Frontal cortex (tissue), 4 donors: ENCODE data around the gene TET3. TPM values are rescaled to one million over a fixed set of nuclear protein-coding genes. Genes with fewer than 3 reads are reported as not detected.
"Not testable (repeated sequence)": the region's sequence is repeated elsewhere in the genome, so short reads cannot be mapped to it uniquely, and the experiment has no call there.

Source experiments
- DNase-seq, 2 donors: peaks; one replicate each; pipeline ENCODE4 v3.0.0; 2012; ENCODE audit warnings: low spot score in 2 of 2
- FAIRE-seq: peaks from 2 replicates; lab custom pipeline; 2012; peaks lifted over from hg19 to GRCh38; lab: Jason Lieb, UNC
- total RNA-seq: library from RNA; depleted of rRNA; stranded (reverse); fragments of >200 nt; gene quantifications from one replicate; pipeline ENCODE4 v1.2.3, GENCODE V29; 2014
- donor health status: control.
- donor health status: control.
- donor health status: control.

The TET3 gene
- total RNA-seq, result 15.9 TPM

DNA sequence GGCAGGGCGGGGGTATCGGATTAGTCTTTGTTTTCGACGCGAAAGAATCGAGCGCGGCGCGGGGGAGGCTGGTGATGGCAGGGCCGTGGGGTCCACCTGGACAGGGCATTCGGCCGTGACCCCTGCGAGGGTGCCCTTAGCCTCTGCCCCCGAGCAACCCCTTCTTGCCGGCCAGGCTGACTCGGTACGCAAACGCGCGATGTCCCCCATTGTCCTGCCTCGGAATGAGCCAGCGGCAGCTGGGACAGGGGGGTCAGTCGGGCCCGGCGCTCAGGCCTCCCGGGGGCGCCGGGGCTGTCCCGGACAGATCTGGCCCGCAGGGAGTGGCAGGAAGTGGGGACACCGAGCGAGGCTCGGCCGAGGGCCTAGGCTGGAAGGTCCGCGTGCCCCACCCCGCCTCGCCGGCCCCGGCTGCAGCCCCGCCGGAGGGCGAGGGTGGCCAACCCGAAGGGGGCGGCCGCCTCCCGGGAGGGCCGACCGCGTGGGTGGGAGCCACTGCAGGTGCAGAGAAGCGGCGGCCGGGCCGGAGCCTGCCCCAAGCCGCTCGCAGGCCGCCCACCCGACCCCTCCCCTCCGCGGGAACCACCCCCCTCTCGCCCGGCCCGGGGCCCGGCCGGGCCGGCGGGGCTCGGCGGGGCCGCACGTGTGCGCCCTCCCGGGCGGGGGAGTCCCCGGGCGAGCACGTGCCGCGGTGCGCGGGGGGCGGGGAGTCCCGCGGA is at the start of gene TET3:
TET3 (plus strand) TSS at position 708 of the 719 bp plus-strand sequence. CDS start 1,494 bp downstream, outside the sequence.
- DNase-seq (peak; percentile 72 to 79), FAIRE-seq (no peak)

DNA sequence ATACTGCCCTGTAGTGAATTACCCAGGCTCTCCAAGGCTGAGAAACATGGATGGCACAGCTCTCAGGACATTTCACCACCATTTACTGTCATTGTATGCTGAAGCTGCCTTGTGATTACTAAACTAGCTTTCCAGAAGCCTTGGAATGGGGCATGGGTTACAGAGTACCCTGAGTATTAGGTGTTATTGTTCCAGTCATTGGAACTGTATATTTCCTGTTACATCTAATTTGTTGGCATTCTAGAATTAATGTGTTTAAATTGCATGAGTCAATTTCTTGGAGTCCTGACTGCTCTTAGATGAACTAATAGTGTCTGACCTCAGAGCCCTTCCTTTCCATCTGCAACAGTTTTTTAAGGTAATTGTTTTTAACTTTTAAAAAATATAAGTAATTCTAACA is 49.1 kb upstream of the TET3 start:
- DNase-seq (no peak), FAIRE-seq (no peak)

DNA sequence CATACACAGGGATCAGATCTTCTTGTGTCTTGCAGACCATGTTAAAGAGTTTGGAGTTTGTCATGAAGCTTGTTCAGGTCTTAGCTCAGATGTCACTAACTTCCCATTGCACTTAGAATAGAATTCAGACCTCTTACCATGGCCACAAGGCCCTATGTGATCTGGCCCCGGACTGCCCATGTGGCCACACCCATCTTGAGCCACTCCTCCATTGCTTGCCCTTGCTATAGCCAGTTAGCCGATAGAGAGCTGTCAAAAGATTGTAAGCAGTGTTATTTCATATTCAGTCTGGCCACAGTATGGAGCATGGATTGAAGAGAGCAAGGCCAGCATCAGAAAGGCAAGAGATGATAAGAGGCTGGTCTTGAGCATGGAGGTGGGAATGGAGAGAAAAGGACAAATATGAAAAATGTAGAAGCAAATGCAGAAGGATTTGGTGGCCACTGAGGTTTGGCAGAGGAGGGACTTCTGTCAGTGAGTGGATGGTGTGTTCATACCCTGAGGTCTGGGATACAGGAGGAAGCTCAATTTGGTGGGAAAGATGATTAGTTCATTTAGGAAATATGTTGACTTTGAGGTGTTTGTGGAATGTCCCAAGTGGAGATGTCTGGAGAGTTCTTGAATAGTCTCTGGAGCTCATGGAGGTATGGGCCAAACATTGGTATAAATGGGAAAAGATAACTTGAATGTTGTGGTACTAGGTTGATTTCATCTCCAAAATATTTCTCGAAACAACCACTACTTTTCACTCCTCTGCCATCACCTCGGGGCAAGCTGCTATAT is 47.4 kb upstream of the TET3 start:
- no peak for FAIRE-seq
- DNase-seq, result no peak

DNA sequence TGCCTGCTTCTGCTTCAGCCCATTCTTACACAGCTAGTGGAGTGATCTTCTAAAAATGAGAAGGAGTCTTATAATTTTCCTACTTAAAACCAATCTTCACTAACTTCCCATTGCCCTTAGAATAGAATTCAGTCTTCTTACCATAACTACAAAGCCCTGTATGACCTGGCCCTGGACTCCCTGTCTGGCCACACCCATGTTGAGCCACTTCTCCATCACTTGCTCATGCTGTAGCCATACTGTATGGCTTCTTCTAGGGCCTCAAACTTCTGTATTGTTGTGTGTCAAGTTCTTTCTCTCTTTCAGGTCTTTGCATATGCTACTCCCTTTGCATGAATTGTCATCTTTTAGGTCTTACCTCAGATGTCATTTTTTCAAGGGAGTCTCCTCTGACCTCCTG is 46.8 kb upstream of the TET3 start:
- FAIRE-seq (no peak), DNase-seq (no peak)

DNA sequence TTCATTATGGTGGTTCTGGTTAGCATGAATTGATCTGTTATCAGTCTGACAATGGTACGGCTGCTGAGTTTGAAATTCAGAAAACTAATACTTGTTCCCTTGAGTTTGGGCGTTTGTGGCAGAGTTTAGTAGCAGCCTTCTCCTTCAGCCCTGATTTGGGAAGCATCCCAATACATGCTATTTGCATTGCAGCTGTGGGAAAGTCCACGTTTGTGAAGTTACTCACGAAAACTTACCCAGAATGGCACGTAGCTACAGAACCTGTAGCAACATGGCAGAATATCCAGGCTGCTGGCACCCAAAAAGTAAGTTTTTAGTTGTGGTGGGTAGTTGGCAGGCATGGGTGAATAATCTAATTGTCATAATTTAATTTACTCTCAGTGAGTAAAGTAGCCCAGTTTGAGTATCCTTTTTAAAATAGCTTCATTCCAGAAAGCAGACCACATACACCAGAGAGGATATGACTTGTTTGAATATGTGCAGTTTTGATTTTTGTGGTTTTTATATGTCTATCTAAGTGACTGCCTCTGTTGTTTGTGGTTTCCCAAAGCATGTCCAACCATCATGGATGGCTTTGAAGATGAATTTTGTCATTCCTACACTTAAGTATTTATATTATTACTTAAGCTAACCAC is 45.9 kb upstream of the TET3 start:
- FAIRE-seq (no peak), DNase-seq (no peak)

DNA sequence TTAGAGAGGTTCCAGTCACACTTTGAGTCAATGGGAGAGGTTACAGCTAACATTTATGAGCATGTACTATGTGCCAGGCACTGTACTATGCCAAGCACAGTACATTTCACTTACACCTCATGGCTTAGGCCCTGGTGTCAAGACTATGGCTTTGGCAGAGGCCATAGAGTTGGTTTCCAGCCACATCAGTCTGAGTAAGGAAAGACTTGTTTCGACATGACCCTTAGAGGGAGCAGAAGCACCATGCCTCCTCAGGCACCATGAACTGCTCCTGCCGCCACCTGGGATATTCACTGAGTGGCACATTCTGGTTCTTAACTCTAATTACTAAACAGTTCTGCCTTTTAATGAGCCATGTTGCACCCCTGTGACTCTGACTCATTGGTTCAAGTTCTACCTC is 45.3 kb upstream of the TET3 start:
- DNase-seq (no peak), FAIRE-seq (no peak)

DNA sequence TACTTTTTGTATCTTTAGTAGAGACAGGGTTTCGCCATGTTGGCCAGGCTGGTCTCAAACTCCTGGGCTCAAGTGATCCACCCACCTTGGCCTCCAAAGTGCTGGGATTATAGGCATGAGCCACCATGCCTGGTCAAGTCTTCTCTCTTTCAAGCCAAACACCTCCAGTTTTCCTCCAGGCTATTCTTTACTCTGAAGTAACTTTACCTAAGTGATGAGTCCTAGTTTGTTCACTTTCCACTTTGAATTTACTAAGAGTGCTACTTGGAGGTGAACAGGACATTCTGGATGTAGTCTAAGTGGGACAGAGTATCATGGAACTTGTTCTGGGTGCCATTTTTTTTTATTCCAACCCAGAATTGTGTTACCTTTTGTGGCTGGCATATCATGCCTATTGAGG is 44.6 kb upstream of the TET3 start:
- not testable (repeated sequence) for DNase-seq, FAIRE-seq

DNA sequence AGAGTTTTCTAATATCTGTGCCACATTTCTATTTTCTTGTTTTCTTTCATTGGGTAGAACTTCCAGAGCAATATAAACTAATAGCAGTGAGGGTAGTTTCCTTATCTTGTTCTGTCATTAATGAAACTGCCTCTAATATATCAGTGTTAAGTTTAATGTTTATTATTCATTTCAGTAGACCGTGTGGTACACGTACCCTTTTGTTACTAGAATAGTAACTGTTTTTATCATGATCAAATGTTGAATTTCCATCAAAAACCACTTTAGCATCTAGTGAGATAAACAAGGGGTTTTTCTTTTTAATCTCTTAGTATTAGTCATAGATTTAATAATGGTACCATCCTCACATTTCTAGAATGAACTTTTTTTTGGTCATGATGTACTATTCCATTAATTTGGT is 42.0 kb upstream of the TET3 start:
- no peak for FAIRE-seq
- DNase-seq, result no peak

DNA sequence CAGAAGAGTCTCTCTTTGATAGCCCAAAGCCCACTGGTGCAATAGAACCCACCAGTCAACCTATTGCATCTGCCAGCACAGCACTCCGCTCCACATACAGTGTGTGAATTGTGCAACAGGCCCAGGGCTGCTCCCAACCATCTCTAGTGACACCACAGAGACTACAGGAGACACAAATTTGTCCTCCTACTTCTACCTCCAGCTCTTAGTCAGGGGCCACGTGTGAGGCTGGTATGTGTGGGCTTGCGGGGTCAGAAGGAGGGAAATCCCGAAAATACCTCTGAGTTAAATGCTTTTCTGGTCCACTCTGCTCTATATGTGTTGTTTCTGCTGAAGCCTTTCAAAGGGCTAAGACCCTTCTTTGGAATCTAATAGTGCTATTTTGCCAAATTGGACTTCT is 40.0 kb upstream of the TET3 start:
- DNase-seq (no peak), FAIRE-seq (no peak)

DNA sequence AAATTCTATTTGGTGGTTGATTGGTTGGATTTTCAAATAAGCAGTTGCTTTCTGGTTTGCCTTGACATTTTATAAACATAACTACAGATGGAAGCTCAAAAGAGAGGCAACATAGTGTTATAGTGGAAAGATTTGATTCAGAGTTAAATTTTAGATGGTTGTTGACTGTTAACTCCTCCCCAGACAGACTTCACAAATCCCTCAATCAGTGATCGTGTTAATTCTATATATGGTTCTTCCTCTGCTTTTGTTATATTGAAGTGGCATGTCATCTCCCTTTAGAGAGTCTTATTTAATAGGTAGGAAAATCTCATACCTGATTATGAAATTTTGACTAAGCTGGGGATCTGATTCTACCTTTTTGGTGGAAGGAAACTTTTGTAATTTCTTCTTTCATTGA is 38.5 kb upstream of the TET3 start:
- no peak for FAIRE-seq

DNA sequence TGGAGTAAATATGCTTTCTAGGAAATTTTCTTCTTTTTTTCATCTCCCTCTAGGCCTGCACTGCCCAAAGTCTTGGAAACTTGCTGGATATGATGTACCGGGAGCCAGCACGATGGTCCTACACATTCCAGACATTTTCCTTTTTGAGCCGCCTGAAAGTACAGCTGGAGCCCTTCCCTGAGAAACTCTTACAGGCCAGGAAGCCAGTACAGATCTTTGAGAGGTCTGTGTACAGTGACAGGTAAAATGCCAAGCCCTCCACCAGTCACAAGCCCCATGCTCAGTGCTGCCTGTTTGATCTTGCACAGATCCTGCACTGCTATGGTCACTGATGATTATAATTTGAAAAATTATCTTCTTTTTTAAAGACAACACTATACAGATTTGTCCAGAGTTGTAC is 38.0 kb upstream of the TET3 start:
- no peak for DNase-seq
- FAIRE-seq, result no peak

More for the DNA sequence above, 38.5 kb upstream of the TET3 start:
- DNase-seq, result no peak

DNA sequence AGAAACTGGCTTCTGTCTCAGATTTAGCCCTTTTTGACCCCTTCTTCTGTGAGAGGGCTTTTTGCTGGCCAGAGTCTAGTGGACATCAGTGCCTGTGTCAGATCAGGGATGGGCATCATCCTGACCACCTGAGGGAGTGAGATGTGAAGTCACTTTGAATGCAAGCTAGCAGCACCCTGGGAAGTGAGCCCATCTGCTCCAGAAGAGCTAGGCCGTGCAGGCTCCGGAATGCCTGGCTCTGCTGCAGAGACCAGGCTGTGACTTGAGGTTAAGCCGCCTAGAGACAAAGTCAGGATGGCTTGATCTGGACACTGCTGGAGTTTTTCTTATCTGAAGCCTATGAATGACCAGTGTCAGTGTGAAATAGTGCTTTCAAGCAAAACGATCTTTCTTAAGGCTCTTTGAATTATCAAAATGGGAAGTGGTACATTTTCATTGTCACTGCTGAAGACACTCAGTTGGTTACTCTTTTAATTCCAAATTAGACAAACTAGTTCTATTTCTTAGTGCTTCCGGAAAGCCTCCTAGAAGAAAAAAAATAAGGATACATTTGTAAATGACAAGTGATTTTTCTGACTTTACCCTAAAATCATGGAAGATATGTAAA is 37.2 kb upstream of the TET3 start:
- no peak for FAIRE-seq

DNA sequence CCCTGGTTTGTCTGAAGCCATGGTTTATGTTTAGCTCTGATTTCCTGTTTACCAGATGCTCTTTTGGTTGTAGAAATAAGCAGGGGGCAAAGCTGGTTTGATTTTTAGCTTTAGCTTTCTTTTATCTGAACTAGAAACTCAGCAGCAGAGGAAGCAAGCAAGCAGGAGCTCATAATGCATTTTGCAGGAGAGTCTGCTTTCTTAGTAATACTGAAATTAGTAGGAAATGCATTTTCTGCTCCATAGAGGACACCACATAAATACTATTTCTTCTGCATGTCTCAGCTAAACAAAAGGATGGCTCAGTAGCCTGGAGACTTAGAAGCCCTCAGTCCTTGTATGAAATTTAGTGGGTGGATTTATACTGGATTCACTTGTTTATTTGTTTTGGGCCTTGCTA is 34.9 kb upstream of the TET3 start:
- no peak for FAIRE-seq
- no peak for DNase-seq

More for the DNA sequence above, 37.2 kb upstream of the TET3 start:
- no peak for DNase-seq

DNA sequence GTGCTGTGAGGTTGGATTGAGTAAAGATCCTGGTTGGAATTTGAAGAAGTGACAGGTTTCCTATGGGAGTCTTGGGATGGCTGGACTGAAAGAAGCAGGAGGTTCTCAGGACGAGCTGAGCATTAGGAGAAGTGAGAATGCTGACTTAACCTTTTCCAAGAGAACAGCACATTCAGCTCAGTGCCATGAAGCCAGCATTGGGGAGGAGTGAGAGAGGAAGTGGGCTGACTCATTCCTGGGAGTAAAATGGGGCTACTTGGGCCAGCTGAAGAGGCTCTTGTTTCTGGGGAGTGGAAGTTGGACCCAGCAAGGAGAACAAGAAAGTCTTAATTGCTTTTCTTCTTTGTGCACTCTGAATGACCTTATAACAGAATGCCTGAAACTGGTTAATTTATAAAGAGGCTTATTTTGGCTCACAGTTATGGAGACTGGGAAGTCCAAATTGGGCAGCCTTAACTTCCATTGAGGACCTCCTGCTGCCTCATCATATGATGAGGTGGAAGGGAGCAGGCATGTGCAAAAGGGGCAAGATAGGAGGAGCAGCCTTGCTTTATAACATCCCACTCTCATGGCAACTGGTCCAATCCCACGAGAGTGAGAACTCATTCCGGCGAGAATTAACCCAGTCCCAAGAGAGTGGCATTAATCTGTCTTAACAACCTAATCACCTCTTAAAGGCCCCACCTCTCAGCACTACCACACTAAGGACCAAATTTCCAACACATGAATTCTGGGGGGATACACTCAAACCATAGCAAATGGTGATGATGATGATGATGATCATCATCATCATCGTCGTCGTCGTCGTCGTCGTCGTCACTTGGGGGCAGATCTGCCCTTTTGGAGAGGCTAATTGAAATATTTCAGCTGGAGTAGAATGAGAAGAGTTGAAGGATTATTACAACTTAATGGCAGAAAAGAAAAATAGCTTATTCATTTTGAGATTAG is 31.9 kb upstream of the TET3 start:
- FAIRE-seq (no peak), DNase-seq (peak in 1 of 2 donors; percentile 36)

DNA sequence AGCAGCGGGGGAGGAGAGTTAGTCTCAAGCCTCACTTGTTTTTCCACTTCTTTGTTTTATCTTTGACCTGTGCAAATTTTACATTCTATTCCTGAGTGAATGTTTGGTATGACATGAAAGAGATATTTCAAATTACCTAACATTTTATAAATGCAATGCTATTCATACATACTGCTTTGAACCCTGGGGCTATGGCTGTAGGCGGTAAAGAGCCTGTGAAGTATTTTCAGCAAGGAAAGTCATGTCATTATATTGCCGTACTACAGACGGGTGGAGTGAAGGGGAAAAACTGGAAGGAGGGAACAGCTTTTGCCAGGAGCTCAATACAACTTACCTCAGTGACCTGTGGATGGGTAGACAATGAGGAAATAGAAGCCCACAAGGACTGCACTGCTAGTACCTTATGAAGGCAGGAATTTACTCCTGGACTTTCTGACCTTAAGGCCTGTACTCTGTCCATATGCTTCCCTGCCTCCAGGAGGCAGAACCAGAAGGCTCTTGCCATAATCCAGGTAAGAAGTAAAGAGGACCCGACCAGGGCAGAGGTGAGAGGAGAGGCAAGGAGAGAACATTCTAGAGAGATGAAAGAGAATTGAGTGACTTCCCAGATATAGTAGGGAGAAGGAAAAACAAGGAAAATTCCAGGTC is 28.4 kb upstream of the TET3 start:
- DNase-seq (no peak), FAIRE-seq (no peak)

DNA sequence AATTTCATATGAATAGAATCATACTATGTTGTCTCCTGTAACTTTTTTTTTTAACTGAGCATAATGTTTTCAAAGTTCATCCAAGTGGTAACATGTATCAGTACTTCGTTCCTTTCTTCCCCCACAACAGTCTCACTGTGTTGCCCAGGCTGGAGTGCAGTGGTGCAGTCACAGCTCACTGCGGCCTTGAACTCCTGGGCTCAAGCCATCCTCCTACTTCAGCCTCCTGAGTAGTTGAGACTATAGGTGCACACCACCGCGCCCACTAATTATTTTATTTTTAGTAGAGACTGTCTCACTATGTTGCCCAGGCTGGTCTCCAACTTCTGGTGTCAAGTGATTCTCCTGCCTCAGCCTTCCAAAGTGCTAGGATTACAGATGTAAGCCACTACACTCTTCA is 23.4 kb upstream of the TET3 start:
- FAIRE-seq (no peak), DNase-seq (no peak)

DNA sequence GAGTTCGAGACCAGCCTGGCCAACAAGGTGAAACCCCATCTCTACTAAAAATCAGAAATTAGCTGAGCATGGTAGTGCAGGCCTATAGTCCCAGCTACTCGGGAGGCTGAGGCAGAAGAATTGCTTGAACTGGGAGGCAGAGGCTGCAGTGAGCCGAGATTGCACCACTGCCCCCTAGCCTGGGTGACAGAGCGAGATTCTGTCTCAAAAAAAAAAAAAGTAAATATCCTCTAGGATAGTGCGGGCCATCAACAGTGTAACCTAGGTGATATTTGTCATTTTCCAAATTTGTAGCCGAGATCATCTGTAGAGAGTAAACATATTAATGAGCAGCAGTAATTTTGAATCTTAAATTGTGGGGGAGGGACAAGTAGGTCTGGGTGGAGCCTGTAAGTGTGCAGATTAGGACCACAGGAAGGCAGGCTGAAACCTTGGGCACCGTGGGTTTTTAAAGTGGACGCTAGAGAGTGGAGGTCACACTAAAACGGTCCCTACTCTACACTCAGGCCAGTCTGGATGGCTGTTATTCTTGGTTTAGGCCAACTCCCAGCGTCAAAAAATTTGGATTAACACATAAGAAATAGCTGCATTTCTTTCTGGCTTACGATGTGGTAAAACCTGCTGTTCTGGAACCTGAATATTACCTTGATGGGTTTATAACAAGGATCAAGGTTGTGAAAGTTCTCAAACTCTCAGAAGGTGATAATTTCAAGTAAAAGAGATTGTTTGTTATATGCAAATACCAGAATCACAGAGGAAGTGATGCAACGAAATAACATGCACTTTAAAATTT is 22.7 kb upstream of the TET3 start:
- DNase-seq (no peak), FAIRE-seq (no peak)

DNA sequence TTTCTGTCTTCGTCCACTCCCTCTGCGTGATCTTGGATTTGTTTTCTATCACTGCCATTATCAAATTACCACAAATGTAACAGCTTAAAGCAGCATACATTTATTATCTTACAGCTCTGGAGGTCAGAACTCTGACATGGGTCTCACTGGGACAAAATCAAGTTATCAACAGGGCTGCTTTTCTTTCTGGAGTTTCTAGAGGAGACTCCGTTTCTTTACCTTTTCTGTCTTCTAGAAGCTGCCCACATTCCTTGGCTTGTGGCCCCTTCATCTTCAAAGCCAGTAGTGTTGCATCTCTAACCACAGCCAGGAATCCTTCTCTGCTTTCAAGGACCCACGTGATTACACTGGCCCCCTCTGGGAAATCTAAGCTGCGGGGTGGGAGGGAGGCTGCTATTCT is 21.9 kb upstream of the TET3 start:
- no peak for FAIRE-seq
- no peak for DNase-seq
